Transverse colon (tissue), 3 donors: ENCODE measurements around the gene TBC1D9.

ENCODE experiments used
- EP300 ChIP-seq: sonication (generic); formaldehyde crosslinking; IDR thresholded peaks from one replicate; pipeline ENCODE4 v1.6.1; 2017; ENCODE audit warnings: antibody characterized with exemption, low read depth
- POLR2A ChIP-seq: fragments of 450-650 bp; IDR thresholded peaks from one replicate; pipeline ENCODE4 v1.6.1; 2016; ENCODE audit warnings: antibody characterized with exemption, mild to moderate bottlenecking, moderate library complexity
- TF ChIP-seq, protein P1 (sequence below), 5 experiments: fragments of 200-600 bp in 3 of 5; fragments of 450-650 bp in 2 of 5; sonication (generic) in 3 of 5; IDR thresholded peaks; 1 replicate in 2 of 5; 2 replicates in 3 of 5; pipeline ENCODE4 v1.5.1; 2016 to 2017; ENCODE audit warnings: antibody characterized with exemption in 5 of 5, inconsistent platforms in 3 of 5, mild to moderate bottlenecking in 2 of 5, moderate library complexity in 1 of 5

DNA sequence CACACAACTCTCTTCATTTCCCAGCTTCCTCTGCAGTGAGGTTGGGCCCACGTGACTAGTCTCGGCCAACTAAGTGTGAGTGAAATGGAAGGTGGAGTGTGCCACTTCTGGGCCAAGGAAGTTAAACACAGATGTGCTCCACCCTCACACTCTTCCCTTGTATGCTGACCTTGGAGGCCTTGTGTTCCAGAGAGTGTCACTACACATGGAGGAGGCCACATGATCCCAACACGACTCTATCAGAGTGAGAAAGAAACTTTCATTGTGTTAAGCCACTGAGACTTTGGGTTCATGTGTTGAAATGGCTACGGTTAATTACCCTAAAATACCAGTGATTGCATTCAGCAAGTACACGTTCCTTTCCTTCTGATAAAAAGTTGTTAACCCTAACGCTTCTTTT is 55.1 kb downstream of the TBC1D9 start:
- no peak for TF ChIP-seq POLR2A
- TF ChIP-seq, protein P1, sequence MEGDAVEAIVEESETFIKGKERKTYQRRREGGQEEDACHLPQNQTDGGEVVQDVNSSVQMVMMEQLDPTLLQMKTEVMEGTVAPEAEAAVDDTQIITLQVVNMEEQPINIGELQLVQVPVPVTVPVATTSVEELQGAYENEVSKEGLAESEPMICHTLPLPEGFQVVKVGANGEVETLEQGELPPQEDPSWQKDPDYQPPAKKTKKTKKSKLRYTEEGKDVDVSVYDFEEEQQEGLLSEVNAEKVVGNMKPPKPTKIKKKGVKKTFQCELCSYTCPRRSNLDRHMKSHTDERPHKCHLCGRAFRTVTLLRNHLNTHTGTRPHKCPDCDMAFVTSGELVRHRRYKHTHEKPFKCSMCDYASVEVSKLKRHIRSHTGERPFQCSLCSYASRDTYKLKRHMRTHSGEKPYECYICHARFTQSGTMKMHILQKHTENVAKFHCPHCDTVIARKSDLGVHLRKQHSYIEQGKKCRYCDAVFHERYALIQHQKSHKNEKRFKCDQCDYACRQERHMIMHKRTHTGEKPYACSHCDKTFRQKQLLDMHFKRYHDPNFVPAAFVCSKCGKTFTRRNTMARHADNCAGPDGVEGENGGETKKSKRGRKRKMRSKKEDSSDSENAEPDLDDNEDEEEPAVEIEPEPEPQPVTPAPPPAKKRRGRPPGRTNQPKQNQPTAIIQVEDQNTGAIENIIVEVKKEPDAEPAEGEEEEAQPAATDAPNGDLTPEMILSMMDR (IDR thresholded peaks at IDR 0.05): no peak
- TF ChIP-seq EP300: no peak
